HG03135 (cell line): ENCODE data around the gene HES6.
"Not testable (repeated sequence)": the region's sequence is repeated elsewhere in the genome, so short reads cannot be mapped to it uniquely, and the experiment has no call there.

Experiments used
- ATAC-seq: cut with Tn5 transposase; IDR thresholded peaks from one replicate; pipeline ENCODE4 v1.9.1; 2021; ENCODE audit warnings: mild to moderate bottlenecking, moderate library complexity; ENCODE audit not compliant: unreplicated experiment

The HES6 gene

DNA sequence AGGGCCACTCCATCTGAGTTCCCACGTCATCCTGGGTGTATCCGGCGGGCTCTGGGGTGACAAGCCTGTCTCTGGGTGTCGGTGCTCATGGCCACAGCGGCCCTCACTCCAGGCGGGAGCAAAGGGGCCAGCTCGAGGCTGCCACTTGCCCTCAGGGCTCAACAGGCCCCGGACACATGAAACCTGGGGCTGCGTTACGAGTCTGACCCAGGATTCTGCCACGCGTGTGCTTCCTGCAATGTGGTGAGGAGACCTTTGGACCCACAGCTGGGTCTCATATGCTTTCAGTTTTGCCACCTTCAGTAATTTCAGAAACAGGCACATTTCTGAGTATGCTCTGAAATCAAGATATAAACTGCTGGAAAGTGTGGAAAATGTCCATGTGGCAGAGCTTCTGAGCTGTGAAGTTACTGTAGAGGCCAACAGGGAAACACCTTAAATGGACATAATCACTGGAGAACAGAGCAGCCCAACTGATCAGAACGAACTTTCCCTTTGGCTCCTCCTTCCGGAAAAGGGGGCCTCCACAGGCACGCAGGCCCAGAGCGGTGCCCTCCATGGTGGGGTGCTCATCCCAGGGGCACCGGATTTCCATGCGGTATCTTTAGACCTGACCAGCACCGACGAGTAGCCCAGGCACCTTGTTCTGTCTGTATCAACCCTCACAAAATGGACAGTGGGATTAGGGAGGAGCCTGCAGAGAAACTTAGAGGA lies 34.5 kb upstream of the HES6 start:
- no peak for ATAC-seq

DNA sequence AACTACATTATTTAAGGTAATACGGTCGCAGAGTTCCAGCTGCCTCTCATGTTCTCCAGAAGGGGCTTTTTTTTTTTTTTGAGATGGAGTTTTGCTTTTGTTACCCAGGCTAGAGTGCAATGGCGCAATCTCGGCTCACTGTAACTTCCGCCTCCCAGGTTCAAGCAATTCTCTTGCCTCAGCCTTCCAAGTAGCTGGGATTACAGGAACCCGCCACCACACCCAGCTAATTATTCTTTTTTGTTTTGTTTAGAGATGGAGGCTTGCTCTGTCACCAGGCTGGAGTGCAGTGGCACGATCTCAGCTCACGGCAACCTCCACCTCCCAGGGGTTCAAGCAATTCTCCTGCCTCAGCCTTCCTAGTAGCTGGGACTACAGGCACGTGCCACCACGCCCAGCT lies 33.6 kb upstream of the HES6 start:
- not testable (repeated sequence) for ATAC-seq

DNA sequence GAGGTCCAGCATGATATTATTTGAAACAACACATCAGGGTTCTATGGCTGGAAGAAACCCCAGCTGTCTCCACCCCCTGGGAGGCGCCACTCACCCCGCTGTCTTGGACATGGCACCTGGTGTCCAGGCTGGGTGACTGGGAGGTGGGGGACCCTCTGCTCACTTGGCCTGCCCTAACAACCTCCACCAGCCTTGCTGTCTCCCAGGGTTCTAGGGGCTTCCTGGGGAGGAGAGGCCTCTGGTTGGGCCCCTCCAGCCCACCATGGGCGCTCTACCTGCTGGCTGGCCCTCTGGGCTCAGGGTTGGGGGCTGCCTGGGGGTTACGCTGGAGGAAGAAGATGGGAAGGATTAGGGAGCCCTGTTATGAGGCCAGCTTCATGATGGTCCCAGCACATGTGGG lies 32.3 kb upstream of the HES6 start:
- ATAC-seq = no peak

DNA sequence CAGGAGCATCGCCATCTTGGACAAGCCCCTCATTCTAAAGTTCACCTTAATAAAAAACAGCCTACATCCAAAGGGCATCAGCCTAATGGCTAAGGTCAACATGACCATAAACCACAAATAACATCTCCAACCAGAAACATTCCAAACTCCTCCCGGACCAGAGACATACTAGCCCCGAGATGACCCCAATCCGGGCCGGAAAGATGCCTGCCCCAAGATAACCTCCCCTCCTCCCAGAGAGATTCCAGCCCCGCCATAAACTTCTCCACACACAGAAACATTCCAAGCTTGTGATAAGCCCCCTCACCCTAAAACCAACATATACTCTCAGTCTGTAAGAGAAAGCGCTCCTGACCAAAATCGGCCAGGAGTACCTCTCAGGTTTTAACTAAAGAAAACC lies 31.8 kb upstream of the HES6 start:
- not testable (repeated sequence) for ATAC-seq

DNA sequence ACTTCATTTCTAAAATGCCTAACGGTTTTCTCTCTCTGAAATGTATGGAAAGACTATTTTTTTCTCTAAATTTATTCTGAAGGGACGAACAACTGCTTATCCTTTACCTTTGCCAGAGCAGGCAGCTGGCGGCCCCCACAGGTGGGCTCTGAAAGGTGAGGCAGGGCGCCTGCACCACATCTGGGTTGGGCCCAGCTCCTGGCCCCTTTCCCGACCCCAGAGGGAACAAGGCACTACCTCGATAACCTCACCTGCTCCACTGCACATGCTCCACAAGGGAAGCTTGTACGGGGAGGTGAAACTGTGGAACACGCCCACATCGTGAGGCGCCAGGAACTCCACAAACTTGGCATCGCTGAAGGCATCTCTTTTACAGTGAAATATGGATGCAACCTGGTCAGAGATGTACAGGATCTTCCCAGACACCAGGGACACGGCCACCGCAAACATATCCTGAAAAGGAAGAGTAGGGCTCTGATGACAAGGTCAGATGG lies 31.3 kb upstream of the HES6 start:
- no peak for ATAC-seq

DNA sequence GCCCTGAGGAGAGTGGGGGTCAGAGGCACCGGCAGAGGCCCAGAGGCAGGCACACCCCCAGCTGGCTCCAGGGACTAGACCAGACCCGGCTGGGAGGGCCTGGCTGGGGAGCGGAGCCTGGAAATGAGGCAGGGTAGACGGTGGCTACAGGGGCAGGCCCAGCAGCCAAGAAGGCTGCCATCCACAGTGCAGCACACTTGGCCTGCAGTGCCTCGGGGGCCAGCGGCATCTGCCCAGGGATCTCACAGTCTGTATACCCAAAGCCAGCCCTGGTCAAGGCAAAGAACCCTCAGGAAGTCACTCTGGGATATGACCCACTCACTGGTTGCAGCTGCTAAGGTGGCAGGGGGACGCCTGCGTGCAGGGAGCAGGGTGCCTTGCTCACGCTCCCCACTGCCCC lies 30.8 kb upstream of the HES6 start:
- ATAC-seq = no peak

DNA sequence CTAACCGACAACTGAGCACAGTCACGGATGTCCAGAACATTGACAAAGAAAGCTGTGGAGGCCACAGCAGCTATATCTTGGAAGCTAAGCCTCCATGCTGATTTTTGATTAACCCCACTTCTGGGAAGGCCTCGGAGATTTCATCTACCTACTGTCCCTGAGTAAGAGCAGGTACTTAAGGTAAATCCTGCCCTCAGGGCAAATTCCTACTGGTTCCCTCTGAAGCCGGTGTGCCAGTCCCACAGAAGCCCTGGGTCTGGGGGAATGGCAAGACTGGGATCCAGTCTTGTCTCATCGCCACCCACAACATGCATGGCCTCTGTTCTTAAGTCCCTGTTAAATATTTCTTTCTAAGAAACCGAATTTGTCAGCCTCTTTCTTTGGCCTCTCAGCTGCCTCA lies 29.9 kb upstream of the HES6 start:
- no peak for ATAC-seq

DNA sequence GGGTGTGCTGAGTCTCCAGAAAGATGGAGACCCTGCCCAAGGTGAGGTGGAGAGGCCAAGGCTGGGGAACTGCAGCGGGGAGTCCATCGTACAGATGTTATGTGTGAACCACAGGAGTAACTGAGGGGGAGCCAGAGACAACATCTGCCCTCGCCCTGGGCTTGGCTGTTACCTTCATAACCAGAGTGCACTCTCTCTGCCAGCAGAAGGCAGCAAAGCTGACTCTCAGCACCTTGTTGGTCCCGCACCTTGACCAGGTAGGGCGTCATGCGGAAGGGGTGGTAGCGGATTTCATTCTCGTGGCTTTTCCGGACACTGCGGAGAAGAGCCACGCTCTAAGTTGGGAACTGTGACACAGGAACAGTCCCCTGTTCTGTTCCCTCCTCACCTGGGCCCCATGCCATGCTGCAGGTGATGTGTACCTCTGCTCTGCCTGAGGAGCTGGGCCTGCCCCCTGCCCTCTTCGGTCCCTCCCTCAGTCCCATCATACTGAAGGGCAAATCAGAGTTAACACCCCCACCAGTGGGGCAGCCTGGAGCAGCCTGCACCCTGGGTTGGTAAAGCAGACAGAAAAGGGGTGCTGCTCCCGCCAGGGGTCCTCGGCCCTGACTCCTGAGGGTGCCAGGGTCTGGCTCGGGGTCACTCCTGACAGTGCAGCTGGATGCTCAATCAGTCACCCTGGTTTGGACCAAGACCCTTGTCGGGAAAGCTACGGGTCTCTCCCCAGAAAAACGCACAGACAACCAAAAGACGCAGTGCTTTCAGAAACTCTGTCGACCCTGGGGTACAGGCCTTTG lies 28.2 kb upstream of the HES6 start:
- ATAC-seq = no peak

DNA sequence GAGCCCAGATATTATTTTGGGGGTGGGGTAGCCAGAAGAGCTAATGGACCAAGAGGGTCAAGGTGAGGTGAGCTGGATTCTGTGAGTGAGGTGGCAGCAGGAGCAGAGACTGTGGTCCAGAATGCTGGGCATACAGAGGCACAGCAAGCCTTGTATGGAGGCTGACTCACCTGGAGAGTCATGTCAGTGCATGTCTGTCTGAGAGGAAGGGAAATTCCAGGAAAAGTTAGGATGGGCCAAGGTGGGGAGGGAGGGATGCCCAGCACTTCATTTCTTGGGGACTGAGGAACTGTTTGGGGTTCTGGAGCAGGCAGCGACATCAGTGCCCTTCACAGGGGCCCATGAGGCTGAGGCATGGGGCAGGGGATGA lies 27.5 kb upstream of the HES6 start:
- no peak for ATAC-seq

DNA sequence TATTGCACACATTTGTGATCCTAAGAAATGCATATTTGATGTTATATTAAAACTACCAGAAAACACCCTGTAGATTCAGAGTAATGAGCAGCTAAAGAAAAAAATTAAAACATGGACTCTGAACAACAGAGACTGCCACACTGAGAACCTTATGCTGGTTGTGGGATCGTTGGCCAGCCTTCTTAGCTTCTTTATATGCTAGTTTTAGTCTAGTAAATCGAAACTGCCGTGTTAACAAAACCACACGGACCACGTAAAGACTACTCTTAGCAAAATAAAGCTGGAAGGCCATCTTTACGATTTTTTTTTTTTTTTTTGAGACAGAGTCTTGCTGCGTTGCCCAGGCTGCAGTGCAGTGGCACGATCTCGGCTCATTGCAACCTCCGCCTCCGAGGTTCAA lies 25.8 kb upstream of the HES6 start:
- ATAC-seq = no peak

DNA sequence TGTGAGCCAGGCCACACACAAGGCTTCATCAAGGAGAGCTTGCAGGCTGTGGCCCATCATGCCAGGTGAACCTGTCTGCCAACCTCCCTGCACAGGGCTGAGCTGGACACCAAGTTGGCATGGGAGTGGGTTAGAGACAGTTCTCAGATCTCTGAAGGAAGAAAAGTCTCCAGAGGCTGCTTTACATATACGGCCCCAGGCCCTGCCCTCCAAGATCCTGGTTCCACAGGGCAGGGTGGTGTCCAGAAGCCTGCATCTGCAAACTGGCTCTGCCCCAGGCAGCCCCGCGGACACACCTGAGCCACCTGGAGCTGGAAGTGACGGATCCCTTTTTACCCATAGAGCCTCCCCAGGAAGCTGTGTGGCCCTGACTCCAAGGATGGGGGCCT lies 24.2 kb upstream of the HES6 start:
- no peak for ATAC-seq

DNA sequence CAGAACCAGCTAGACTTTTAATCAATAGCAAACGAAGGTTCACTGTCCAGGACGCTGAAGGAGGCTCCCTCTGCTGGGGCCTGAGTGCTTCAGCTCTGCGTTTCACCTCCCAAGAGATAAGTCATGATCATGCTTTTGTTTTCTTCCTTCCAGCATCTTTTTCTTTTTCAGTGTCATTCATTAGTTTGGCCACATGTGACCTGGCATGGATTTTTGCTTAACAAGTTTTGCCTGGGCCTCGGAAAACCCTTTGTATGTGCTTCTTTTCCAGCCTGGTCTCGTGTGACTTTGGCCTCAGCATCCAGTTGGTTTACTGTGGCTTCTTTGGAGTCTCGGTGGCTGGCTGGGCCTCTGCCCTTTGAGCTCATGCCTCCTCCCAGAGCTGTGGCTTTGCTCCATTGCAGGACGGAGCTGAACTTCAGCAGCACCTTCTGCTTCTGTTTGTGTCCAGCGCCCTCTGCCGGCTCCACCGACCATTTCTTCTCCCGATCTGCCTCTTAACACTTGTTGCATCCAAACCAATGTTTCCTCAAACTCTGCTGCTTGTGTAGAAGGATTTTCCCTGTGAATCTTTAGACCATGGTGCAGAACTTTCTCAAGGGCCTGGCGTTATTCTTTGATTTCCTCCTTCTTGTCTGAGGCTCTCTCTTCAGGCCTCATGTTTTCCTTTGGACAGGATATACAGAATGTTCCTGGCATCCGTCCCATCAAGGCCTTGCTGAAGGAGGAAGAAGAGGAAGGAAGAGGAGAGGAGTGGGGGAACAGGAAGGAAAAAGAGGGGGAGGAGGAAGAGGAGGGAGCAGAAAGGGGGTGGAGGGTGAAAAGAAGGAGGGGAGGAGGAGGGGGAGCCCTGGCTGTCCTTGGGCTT lies 23.6 kb upstream of the HES6 start:
- no peak for ATAC-seq

DNA sequence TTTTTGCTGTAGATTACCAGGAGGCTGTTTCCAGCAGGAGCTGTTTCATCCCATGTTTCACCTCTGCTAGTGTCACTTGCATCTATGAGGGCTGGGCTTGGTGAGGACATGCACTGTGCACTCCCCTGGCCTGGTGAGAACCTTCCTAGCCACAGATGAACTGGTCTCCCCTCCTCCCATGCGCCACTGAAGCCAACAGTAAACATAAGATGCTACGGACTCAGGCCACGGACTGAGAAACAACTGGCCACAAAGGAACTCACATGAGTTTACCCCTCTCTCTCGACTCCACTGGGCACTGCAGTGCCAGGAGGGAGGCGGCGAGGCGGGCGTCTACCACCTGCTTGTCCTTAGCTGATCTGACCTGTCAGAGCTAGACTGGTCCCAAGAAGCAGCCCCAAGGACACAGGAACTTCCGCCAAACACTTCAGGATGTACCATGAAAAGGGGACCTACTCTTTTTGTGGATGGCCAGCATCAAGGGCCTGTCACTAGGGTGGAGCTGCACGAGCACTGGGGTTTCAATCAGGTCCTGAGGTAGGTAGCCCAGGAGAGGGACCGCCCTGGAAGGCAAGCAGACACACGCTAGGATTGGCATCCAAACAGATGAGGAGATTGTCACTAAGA lies 22.8 kb upstream of the HES6 start:
- ATAC-seq = no peak

DNA sequence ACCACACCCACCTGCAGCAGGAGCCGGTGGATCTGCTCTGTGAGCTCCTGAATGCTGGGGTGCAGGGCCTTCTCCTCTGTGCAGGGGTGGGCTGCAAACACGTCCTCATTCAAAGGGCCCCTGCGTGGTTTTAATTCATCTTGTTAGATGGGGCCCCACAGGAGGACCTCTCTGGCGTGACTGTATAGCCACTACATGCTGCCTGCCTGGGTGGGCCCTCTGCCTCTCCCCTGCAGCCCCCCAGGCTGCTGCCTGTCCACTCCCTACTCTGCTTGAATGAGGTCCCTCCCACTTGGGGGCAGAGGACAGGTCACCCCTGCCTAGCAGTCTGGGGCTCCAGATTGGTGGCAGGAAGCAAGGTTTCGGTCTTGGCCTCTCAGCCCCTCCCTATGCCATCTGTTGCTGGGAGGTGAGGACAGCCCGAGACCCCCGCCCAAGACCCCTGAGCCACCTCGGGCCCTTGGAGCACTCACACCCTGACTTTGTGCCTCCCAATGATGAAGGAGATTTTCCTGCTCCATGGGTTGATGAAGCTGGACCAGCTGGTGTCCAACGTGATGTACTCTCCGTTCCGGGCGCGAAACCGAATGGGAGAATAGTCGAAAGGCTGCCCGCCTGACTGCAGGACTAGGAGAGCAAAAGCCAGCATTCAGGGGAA lies 22.0 kb upstream of the HES6 start:
- no peak for ATAC-seq

DNA sequence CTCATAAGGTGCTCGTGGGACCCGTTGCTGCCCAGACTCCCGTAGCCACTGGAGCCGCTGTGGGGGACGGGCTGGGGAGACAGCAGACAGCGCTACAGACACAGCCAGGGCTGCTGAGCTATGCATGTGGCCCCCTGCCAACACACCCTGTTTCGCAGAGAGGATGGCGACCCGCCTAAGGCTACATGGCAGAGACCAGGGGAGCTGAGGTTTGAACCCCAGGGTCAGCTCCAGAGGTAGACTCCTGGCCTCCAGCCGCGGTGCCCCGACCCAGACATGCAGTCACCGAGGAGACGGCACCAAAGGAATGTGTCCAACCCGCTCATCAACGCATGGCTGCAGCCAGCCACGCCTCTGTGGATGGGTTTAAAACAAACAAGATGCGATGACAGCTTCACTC lies 21.0 kb upstream of the HES6 start:
- no peak for ATAC-seq

DNA sequence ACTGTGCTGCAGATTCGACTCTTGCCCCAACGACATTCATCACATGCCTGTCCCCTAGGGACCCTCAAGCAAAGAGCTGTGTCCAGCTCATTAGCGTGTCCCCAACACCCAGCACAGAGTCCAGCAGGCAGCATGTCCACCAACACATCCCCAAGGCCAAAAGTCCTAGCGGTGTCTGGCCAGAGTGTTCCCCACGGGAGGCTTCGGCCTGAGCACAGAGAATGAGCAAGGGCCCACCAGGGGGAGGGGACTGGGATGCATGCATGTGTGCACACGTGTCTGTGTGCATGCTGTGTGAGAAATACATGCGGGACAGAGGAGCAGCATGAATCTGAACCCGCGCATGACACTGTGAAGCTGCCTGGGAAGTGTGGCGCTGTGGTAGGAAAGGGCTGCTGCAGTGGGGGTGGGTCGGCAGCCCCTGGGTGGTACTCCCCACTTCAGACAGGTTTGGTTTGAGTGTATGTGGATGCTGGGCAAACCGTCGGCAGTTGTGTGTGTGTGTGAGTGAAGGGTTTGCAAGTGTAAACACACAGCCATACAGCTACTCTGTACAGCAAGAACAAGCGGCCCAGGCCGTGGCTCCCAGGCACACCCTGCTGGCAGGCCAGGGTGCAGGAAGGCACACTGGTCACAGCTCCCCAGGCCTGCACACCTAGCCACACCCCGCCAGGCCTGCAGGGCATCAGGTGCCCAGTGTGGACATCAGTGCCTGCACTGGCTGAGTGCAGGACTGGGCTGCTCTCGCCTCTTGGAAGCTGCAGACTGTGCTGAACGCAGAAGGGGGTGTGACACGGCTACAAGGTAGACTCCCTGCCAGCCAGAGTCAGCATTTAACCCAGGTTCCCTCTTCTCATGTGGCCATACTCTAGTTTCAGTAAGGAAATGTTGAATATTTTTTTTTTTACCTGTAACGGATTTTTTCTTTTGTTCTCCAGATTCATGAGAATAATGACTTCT lies 19.5 kb upstream of the HES6 start:
- ATAC-seq = no peak

DNA sequence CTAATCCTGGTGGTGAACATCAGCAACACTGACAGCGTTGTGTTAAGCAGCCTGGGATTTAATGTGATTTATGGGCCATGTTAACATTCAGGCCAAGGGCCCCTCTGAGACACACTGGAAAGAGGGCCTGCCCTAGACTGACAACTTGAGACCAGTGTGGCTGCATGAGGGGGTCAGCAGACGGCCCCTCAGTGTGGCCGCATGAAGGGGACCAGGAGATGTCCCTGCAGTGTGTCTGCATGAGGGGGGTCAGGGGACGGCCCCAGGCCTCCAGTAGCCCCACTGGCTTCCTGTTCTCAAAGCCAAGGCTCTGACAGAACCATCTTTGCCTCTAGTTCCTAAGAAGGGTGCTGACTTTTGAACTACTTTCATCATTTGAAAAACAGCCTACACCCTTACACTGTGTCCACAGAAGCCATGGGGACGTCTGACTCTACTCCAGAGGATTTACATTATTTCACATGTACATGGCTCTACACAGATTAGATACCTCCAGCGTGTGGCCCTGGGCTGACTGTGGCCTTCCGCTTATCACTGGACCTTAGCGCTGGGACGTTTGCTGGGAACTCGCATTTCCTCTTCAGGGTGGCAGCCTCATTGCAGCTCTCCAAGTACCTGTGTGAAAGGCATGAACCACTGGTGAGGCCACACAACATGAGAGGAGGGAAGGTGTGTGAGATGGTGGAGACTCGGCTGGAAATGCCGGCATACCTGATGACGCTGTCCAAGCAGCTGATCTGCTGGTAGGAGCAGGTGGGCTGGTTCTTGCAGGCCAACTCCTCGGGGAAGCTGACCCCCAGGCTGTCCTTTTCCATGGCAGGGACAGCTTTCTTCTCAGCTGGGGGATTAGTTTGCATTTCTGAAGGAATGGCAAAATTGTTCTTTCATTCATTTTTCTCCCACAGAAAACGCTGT lies 18.2 kb upstream of the HES6 start:
- ATAC-seq = no peak

DNA sequence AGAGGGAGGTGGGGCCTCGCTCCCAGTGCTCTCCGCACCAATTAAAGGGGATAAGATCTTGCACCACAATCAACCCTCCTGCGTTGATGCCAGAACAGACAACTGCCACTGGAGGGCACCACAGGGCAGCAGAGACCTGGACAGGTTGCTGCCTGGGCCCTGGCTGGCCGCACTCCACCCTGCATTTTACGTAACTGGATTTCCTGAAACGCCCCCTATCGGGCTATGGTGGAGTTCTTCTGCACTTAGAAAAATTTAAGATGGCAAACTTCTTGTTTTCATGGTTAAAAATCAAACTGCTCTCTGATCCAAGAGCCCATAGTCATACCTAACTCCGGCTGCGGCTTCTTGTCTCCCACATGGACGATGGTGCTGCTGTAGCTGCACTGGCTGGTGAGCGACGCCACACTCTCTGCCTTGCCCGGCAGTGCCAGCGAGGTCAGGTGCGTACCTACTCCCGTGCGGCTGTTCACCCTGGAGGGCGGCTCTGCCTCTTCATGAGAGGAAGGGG lies 16.8 kb upstream of the HES6 start:
- ATAC-seq = no peak
